Esophagus muscularis mucosa (tissue), 4 donors: ENCODE measurements around the gene SCCPDH. TPM values are rescaled to one million over a fixed set of nuclear protein-coding genes. Genes with fewer than 3 reads are reported as not detected.

Experiments used
- DNase-seq: peaks from one replicate; pipeline ENCODE4 v3.0.0-alpha.2; 2017; ENCODE audit errors: extremely low spot score
- H3K27ac ChIP-seq, 4 donors: fragments of 200-600 bp; sonication (generic); replicated peaks in 1 of 4; 1 replicate in 3 of 4; 2 replicates in 1 of 4; pipeline ENCODE4 v1.5.1; 2016 to 2019; ENCODE audit warnings: mild to moderate bottlenecking in 1 of 4
- H3K27me3 ChIP-seq, 4 donors: fragments of 200-600 bp; sonication (generic); one replicate each; pipeline versions ENCODE4 v1.5.1 to v1.6.0; 2016 to 2019
- H3K36me3 ChIP-seq, 4 donors: fragments of 200-600 bp; sonication (generic); one replicate each; pipeline ENCODE4 v1.5.1; 2016 to 2019
- H3K4me1 ChIP-seq, 4 donors: fragments of 200-600 bp; sonication (generic); one replicate each; pipeline ENCODE4 v1.5.1; 2016 to 2019
- H3K4me3 ChIP-seq, 4 donors: fragments of 200-600 bp; sonication (generic); 1 replicate in 2 of 4; 2 replicates in 2 of 4; pipeline ENCODE4 v1.5.1; 2016 to 2019; ENCODE audit warnings: mild to moderate bottlenecking in 4 of 4, moderate library complexity in 1 of 4
- H3K9me3 ChIP-seq, 4 donors: fragments of 200-600 bp; sonication (generic); 1 replicate in 3 of 4; 2 replicates in 1 of 4; pipeline ENCODE4 v1.5.1; 2016 to 2019
- EP300 ChIP-seq: sonication (generic); formaldehyde crosslinking; IDR thresholded peaks from one replicate; pipeline ENCODE4 v1.6.1; 2017; ENCODE audit warnings: antibody characterized with exemption
- POLR2A ChIP-seq: fragments of 450-650 bp; IDR thresholded peaks from one replicate; pipeline ENCODE4 v1.6.1; 2017; ENCODE audit warnings: antibody characterized with exemption, moderate library complexity, mild to moderate bottlenecking, low read depth
- POLR2AphosphoS5 ChIP-seq, 2 donors: sonication (generic); formaldehyde crosslinking; IDR thresholded peaks; one replicate each; pipeline ENCODE4 v1.6.1; 2017; ENCODE audit warnings: antibody characterized with exemption in 2 of 2
- WGBS: methylation state at CpG from one replicate; pipeline ENCODE4 v1.1.5; 2018; 5-methylcytosine and 5-hydroxymethylcytosine counted together
- intact Hi-C: fragments of 100-400 bp; cut with DNase I; formaldehyde crosslinking; loops from one replicate; pipeline ENCODE4 v1.15.1; 2023
- total RNA-seq, 4 donors: library from RNA; depleted of rRNA; stranded (reverse); fragments of >200 nt; gene quantifications; one replicate each; pipeline versions ENCODE4 v1.1.0 to v1.2.1, GENCODE V29; 2016
- TF ChIP-seq, protein P1 (sequence below), 3 experiments: fragments of 200-600 bp in 2 of 3; fragments of 450-650 bp in 1 of 3; sonication (generic) in 2 of 3; IDR thresholded peaks; one replicate each; pipeline ENCODE4 v1.5.1; 2017 to 2019; ENCODE audit warnings: antibody characterized with exemption in 3 of 3, mild to moderate bottlenecking in 2 of 3, moderate library complexity in 1 of 3

SCCPDH gene
- total RNA-seq, 4 donors from 2014 or later: 19.4 to 25.5 (median 23.8) TPM

DNA sequence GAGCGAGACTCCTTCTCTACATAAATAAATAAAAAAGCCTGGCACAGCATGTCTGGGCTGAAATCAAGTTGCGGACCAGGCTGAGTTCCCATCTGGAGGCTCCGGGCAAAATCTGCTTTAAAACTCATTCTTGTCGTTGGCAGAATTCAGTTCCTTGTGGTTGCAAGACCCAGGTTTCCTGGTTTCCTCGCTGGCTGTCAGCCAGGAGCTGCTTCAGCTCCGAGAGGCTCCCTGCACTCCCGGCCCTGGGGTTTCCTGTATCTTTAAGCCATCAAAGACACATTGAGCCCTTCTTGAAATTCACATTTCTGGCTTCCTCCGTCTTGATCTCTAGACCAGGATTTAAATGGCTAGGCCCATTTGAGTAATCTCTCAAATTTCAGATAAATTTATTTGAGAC lies 20.6 kb upstream of the SCCPDH start:
- peaks cover 7 to 11% (median 9%) of the 10 kb centered on the region in 4 donors for H3K4me1 ChIP-seq
- no peak overlapping the region for H3K27ac ChIP-seq
- intact Hi-C loops: loop anchor here (10.0 kb wide), 1 partner anchor 1549 kb away; the partner anchor contains the start of gene KIF26B
- H3K9me3 ChIP-seq: no peaks in the 10 kb centered on the region
- 52% methylated on average over 8 of the region's 8 CpGs for WGBS
- TF ChIP-seq EP300 (no peak), POLR2A (no peak), POLR2AphosphoS5 (IDR thresholded peaks at IDR 0.05) (no peak)
- TF ChIP-seq, protein P1, sequence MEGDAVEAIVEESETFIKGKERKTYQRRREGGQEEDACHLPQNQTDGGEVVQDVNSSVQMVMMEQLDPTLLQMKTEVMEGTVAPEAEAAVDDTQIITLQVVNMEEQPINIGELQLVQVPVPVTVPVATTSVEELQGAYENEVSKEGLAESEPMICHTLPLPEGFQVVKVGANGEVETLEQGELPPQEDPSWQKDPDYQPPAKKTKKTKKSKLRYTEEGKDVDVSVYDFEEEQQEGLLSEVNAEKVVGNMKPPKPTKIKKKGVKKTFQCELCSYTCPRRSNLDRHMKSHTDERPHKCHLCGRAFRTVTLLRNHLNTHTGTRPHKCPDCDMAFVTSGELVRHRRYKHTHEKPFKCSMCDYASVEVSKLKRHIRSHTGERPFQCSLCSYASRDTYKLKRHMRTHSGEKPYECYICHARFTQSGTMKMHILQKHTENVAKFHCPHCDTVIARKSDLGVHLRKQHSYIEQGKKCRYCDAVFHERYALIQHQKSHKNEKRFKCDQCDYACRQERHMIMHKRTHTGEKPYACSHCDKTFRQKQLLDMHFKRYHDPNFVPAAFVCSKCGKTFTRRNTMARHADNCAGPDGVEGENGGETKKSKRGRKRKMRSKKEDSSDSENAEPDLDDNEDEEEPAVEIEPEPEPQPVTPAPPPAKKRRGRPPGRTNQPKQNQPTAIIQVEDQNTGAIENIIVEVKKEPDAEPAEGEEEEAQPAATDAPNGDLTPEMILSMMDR (IDR thresholded peaks at IDR 0.05): no peak
- no peak for DNase-seq
- no peaks in the 10 kb centered on the region for H3K36me3 ChIP-seq
- H3K4me3 ChIP-seq: no peak overlapping the region
- no peaks in the 10 kb centered on the region for H3K27me3 ChIP-seq

DNA sequence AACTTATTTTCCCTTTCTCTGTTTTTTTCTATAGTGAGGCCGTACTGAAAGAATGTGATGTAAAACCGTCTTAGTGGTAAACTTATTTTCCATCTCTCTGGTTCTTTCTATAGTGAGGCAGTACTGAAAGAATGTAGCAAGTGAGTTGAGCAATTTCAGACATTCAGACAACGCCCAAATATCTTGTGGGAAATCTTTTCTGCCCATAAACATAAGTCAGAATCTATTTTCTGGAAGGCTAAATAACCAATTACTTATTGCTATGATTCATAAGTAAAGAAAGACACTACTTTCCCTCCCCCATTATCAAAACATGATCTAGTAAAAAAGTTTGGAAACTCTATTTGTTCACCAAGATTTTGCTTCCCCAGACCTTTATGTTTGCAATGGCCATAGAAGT lies 18.8 kb upstream of the SCCPDH start:
- Histone ChIP-seq H3K4me1 (no peaks in the 10 kb centered on the region), H3K4me3 (no peak overlapping the region), H3K27ac (no peak overlapping the region), H3K36me3 (no peaks in the 10 kb centered on the region), H3K9me3 (no peaks in the 10 kb centered on the region), H3K27me3 (no peaks in the 10 kb centered on the region)
- intact Hi-C loops: loop anchor here (10.0 kb wide), 1 partner anchor 1551 kb away; the partner anchor contains the start of gene KIF26B
- TF ChIP-seq EP300 (no peak), POLR2A (no peak), POLR2AphosphoS5 (IDR thresholded peaks at IDR 0.05) (no peak)
- TF ChIP-seq, protein P1 (IDR thresholded peaks at IDR 0.05): no peak
- DNase-seq: no peak
- 68% methylated on average over 3 of the region's 3 CpGs for WGBS

DNA sequence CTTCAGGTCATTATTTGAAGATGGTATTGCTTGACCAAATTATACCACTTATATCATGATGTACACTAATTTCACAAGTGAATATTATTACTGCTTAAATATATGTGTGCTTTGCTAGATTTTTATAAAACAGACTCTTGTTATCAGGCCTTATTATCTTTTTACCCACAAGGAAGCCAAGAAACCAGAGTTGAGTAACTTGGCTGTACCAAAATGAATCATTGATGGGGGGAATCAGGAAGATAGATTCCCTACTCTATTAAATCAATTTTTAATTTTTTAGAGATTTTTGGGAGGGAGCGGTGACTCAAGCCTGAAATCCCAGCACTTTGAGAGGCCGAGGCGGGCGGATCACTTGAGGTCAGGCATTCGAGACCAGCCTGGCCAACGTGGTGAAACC lies 16.0 kb upstream of the SCCPDH start:
- no peak for DNase-seq
- Histone ChIP-seq H3K4me3 (no peak overlapping the region), H3K27ac (no peak overlapping the region), H3K36me3 (no peaks in the 10 kb centered on the region), H3K9me3 (no peaks in the 10 kb centered on the region), H3K27me3 (peaks cover 0 to 11% (median 0%) of the 10 kb centered on the region in 4 donors), H3K4me1 (no peaks in the 10 kb centered on the region)
- TF ChIP-seq EP300 (no peak), POLR2AphosphoS5 (IDR thresholded peaks at IDR 0.05) (no peak), POLR2A (no peak)
- TF ChIP-seq, protein P1 (IDR thresholded peaks at IDR 0.05): no peak
- 93% methylated on average over 6 of the region's 6 CpGs for WGBS
- intact Hi-C loops: loop anchor here (10.0 kb wide), 1 partner anchor 1553 kb away; the partner anchor contains the start of gene KIF26B

DNA sequence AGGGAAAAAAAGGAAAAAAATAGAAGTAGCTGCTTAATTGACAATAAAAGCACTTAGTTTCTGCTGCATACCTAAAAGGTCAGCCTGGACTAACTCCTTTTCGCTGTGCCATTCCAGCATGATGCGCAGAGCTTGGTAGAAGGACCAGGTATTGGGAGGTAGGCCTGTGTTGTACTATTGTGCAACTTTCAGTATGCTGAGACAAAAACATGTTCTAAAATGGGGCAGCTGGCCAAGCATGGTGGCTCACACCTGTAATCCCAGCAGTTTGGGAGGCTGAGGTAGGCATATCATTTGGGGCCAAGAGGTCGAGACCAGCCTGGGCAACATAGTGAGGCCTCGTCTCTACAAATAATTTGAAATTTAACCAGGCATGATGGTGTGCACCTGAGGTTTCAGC lies 15.0 kb upstream of the SCCPDH start:
- Histone ChIP-seq H3K27me3 (peaks cover 0 to 11% (median 0%) of the 10 kb centered on the region in 4 donors), H3K4me3 (no peak overlapping the region), H3K36me3 (no peaks in the 10 kb centered on the region), H3K27ac (no peak overlapping the region), H3K4me1 (no peaks in the 10 kb centered on the region), H3K9me3 (no peaks in the 10 kb centered on the region)
- intact Hi-C loops: loop anchor here (10.0 kb wide), 1 partner anchor 1554 kb away; the partner anchor contains the start of gene KIF26B
- TF ChIP-seq, protein P1 (IDR thresholded peaks at IDR 0.05): no peak
- TF ChIP-seq EP300 (no peak), POLR2AphosphoS5 (IDR thresholded peaks at IDR 0.05) (no peak), POLR2A (no peak)
- no peak for DNase-seq
- WGBS: 89% methylated on average over 4 of the region's 4 CpGs

DNA sequence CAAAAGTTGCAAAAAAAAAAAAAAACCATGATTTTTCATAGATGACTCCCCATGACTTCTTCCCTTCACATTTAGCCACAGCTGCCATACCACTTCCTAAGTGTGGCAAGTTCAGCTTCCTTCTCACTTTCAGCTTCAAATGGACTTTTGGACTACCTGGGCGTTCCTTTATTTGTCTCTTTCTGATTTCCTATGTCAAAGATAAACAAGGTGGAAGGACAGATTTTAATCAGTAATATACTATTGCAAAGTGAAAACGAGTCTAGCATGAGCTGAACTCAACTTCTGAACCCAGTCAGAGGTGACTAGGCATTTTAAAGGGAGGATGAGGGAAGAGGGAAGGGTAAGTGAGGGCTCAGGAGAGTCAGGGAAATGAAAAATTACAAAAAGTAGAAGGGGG lies 14.4 kb upstream of the SCCPDH start:
- intact Hi-C loops: loop anchor here (10.0 kb wide), 1 partner anchor 1555 kb away; the partner anchor contains the start of gene KIF26B

More for the DNA sequence above, 14.4 kb upstream of the SCCPDH start:
- Histone ChIP-seq H3K4me3 (no peak overlapping the region), H3K27ac (no peak overlapping the region), H3K4me1 (no peaks in the 10 kb centered on the region), H3K36me3 (no peaks in the 10 kb centered on the region), H3K27me3 (peaks cover 0 to 11% (median 0%) of the 10 kb centered on the region in 4 donors), H3K9me3 (no peaks in the 10 kb centered on the region)
- DNase-seq: no peak
- TF ChIP-seq EP300: no peak
- TF ChIP-seq, protein P1 (IDR thresholded peaks at IDR 0.05): no peak
- no peak for TF ChIP-seq POLR2A
- 64% methylated on average over 2 of the region's 2 CpGs for WGBS
